ENCODE results near the gene NPTX1. TPM values are rescaled to one million over a fixed set of nuclear protein-coding genes. Genes with fewer than 3 reads are reported as not detected.

The NPTX1 gene
- total and polyA plus RNA-seq, 2 experiments from 2014 or later: 3.4 to 20.5 TPM

GRCh38 chr17:80481284-80482057 lies 5.1 kb upstream of the NPTX1 start:
- Mint-ChIP-seq H3K27ac (no peak overlapping the region), H3K4me3 (no peak overlapping the region; the same call in 2 of the 3 replicates), H3K4me1 (peaks cover 17% of the 10 kb centered on the region), H3K36me3 (ENCODE audit: low read depth) (peaks cover 3% of the 10 kb centered on the region; the same call in 1 of the 3 replicates), H3K9me3 (no peaks in the 10 kb centered on the region; the same call in 1 of the 3 replicates), H3K27me3 (ENCODE audit: insufficient read depth, low read depth, poor library complexity) (peaks cover 53% of the 10 kb centered on the region)
- H3K36me3 ChIP-seq (ENCODE audit: insufficient read depth): no peaks in the 10 kb centered on the region
- no peak overlapping the region for H2AFZ ChIP-seq
- H3K27me3 ChIP-seq (ENCODE audit: insufficient read depth): peaks cover 61% of the 10 kb centered on the region
- H3K4me2 ChIP-seq: no peak overlapping the region
- H4K20me1 ChIP-seq (replicated peaks; ENCODE audit: insufficient read depth): no peaks in the 10 kb centered on the region
- H3K4me1 ChIP-seq (ENCODE audit: insufficient read depth): peaks cover 3% of the 10 kb centered on the region; the same call in 1 of the 2 replicates
- H3K79me2 ChIP-seq (replicated peaks; ENCODE audit: insufficient read depth): no peaks in the 10 kb centered on the region
- no peak overlapping the region for H3K27ac ChIP-seq (ENCODE audit: low read depth)
- no peak overlapping the region for H3K4me3 ChIP-seq
- DNase-seq (ENCODE audit: low spot score) (no peak), ATAC-seq (peak; percentile 10)
- H3K9me2 ChIP-seq (ENCODE audit: insufficient read depth): no peaks in the 10 kb centered on the region
- TF ChIP-seq ZNF114 (CRISPR knock-in tag; IDR thresholded peaks at IDR 0.05) (no peak), EZH2 (IDR thresholded peaks at IDR 0.05; ENCODE audit: low read depth, unreplicated experiment) (no peak), CTCF (conservative IDR thresholded peaks at IDR 0.05; ENCODE audit: low read depth in 2 of 2) (no peak), REST (IDR thresholded peaks at IDR 0.05; ENCODE audit: unreplicated experiment) (no peak), EZH2phosphoT487 (IDR thresholded peaks at IDR 0.05; ENCODE audit: unreplicated experiment) (no peak), ETS1 (IDR thresholded peaks at IDR 0.05) (no peak), ZNF462 (CRISPR knock-in tag; IDR thresholded peaks at IDR 0.05) (no peak), STAT1 (IDR thresholded peaks at IDR 0.05; ENCODE audit: unreplicated experiment) (no peak), NANOG (IDR thresholded peaks at IDR 0.05; ENCODE audit: borderline replicate concordance) (no peak), ZNF331 (CRISPR knock-in tag; IDR thresholded peaks at IDR 0.05; ENCODE audit: low read depth) (no peak)
- no peaks in the 10 kb centered on the region for H3F3A ChIP-seq (replicated peaks; ENCODE audit: low read depth)
